ENCODE results near the gene PKDCC. TPM values are rescaled to one million over a fixed set of nuclear protein-coding genes. Genes with fewer than 3 reads are reported as not detected.
"Not testable (repeated sequence)": the region's sequence is repeated elsewhere in the genome, so short reads cannot be mapped to it uniquely, and the experiment has no call there.

The PKDCC gene
- total RNA-seq, 1 experiment from 2014 or later = 12.5 TPM

GRCh38 chr2:42064417-42064942 lies 16.7 kb downstream of the PKDCC start:
- intact Hi-C loops (cut with micrococcal nuclease; ENCODE audit: unreplicated experiment) = no loop called here
- no peak overlapping the region for H3K4me3 Mint-ChIP-seq (ENCODE audit: low read depth, unreplicated experiment)
- H3K9me3 Mint-ChIP-seq (ENCODE audit: low read depth, unreplicated experiment) = no peaks in the 10 kb centered on the region
- no peaks in the 10 kb centered on the region for H3K36me3 Mint-ChIP-seq (ENCODE audit: insufficient read depth, unreplicated experiment)
- peaks cover 14% of the 10 kb centered on the region for H3K4me1 Mint-ChIP-seq (ENCODE audit: low read depth, unreplicated experiment)
- H3K27ac Mint-ChIP-seq (ENCODE audit: unreplicated experiment) = no peak overlapping the region
- CTCF ChIA-PET = interaction anchor here (0.6 to 1.3 kb wide), 4 partner anchors 9 to 246 kb away, joined by 3 read pairs; no protein-coding TSS in a partner anchor
- DNase-seq = no peak
- no peak for TF ChIP-seq CTCF (IDR thresholded peaks at IDR 0.05; ENCODE audit: unreplicated experiment)
- no TSS peak for BruUV-seq (replicated peaks)
- H3K27me3 Mint-ChIP-seq (ENCODE audit: unreplicated experiment) = no peaks in the 10 kb centered on the region

GRCh38 chr2:42065753-42066152 lies 17.9 kb downstream of the PKDCC start:
- CTCF ChIA-PET; DNase-seq; H3K4me3 Mint-ChIP-seq (ENCODE audit: low read depth, unreplicated experiment); H3K27me3 Mint-ChIP-seq (ENCODE audit: unreplicated experiment); H3K36me3 Mint-ChIP-seq (ENCODE audit: insufficient read depth, unreplicated experiment); intact Hi-C loops (cut with micrococcal nuclease; ENCODE audit: unreplicated experiment); H3K9me3 Mint-ChIP-seq (ENCODE audit: low read depth, unreplicated experiment); H3K27ac Mint-ChIP-seq (ENCODE audit: unreplicated experiment); BruUV-seq (replicated peaks): not testable (repeated sequence)
- H3K4me1 Mint-ChIP-seq (ENCODE audit: low read depth, unreplicated experiment) = peaks cover 14% of the 10 kb centered on the region

DNA sequence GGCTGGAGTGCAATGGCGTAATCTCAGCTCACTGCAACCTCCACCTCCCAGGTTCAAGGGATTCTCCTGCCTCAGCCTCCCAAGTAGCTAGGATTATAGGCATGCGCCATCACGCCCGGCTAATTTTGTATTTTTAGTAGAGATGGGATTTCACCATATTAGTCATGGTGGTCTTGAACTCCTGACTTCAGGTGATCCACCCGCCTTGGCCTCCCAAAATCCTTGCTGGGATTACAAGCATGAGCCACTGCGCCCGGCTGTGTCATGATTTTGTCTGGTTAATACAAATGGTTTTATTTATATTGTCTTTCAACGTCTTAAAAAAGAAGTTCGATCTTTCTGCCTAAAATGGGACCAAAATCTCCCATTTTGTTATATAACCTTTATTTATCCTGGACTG lies 19.2 kb downstream of the PKDCC start:
- H3K36me3 Mint-ChIP-seq (ENCODE audit: insufficient read depth, unreplicated experiment); CTCF ChIA-PET; H3K27me3 Mint-ChIP-seq (ENCODE audit: unreplicated experiment); DNase-seq; intact Hi-C loops (cut with micrococcal nuclease; ENCODE audit: unreplicated experiment); BruUV-seq (replicated peaks); H3K27ac Mint-ChIP-seq (ENCODE audit: unreplicated experiment); H3K4me3 Mint-ChIP-seq (ENCODE audit: low read depth, unreplicated experiment); H3K9me3 Mint-ChIP-seq (ENCODE audit: low read depth, unreplicated experiment): not testable (repeated sequence)
- peaks cover 15% of the 10 kb centered on the region for H3K4me1 Mint-ChIP-seq (ENCODE audit: low read depth, unreplicated experiment)

- Mint-ChIP-seq H3K36me3 (ENCODE audit: insufficient read depth, unreplicated experiment) (no peaks in the 10 kb centered on the region), H3K9me3 (ENCODE audit: low read depth, unreplicated experiment) (no peaks in the 10 kb centered on the region), H3K27ac (ENCODE audit: unreplicated experiment) (no peak overlapping the region), H3K4me3 (ENCODE audit: low read depth, unreplicated experiment) (no peak overlapping the region), H3K4me1 (ENCODE audit: low read depth, unreplicated experiment) (peaks cover 20% of the 10 kb centered on the region), H3K27me3 (ENCODE audit: unreplicated experiment) (no peaks in the 10 kb centered on the region)
- CTCF ChIA-PET = no interaction called here
- TF ChIP-seq CTCF (IDR thresholded peaks at IDR 0.05; ENCODE audit: unreplicated experiment) = no peak
- no TSS peak for BruUV-seq (replicated peaks)
- no peak for DNase-seq
- intact Hi-C loops (cut with micrococcal nuclease; ENCODE audit: unreplicated experiment) = no loop called here
Measured at GRCh38 chr2:42067521-42067920, 19.7 kb downstream of the PKDCC start.

GRCh38 chr2:42068571-42069178 lies 20.9 kb downstream of the PKDCC start:
- H3K27me3 Mint-ChIP-seq (ENCODE audit: unreplicated experiment) = no peaks in the 10 kb centered on the region
- no peaks in the 10 kb centered on the region for H3K9me3 Mint-ChIP-seq (ENCODE audit: low read depth, unreplicated experiment)
- DNase-seq = no peak
- H3K4me1 Mint-ChIP-seq (ENCODE audit: low read depth, unreplicated experiment) = peaks cover 21% of the 10 kb centered on the region
- TF ChIP-seq CTCF (IDR thresholded peaks at IDR 0.05; ENCODE audit: unreplicated experiment) = no peak
- intact Hi-C loops (cut with micrococcal nuclease; ENCODE audit: unreplicated experiment) = no loop called here
- CTCF ChIA-PET = no interaction called here
- H3K4me3 Mint-ChIP-seq (ENCODE audit: low read depth, unreplicated experiment) = no peak overlapping the region
- no peaks in the 10 kb centered on the region for H3K36me3 Mint-ChIP-seq (ENCODE audit: insufficient read depth, unreplicated experiment)
- H3K27ac Mint-ChIP-seq (ENCODE audit: unreplicated experiment) = no peak overlapping the region
- BruUV-seq (replicated peaks) = no TSS peak

All from Calu3 (cell line).